ENCODE results near the gene DLX1. TPM values are rescaled to one million over a fixed set of nuclear protein-coding genes. Genes with fewer than 3 reads are reported as not detected.
A peak's percentile ranks its signal among the peaks of the same experiment; 100 is the strongest.

Gene DLX1
- total and polyA plus RNA-seq, 9 of the 15 experiments (the other 6 are each of a cell fraction or from before 2014, with no cell fraction given) = 1.9 to 26.2 (median 9.6) TPM

DNA sequence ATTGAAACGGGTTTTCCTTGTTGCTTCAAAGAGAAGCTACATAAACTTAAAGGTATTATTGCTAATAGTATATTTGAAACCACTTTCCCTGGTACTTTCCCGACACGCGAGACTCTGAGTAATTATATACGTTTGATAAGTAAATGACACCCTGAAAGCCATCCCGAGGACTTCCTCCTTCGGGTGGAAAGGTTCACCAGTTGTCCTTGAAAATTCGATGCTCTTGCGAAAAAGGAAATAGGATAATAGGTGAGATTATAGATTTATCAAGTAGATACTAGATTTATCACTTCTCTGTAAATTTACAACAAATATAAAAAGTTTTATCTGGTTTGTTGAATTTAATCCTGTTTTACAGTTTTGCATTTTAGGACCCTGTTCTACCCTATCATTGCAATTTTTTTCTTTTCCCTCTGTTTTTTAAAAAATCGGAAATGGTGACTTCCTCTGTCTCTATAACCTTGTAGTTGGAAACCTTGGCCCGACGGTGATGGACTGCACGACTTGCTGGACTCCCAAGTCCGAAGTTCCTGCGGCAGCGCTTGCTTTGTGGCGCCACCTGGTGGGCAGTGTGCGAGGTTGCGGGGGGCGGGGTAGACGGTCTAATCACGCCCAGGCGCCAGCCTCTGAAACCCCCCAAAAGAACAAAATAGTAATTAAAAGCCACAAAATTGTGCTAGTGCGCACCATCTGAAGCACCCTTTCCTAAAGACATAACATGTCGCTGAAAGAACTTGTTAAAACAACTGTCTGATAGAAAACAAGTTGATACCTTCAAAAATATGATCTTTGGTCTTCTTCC lies 18.4 kb downstream of the DLX1 start (continued):
- TF ChIP-seq HOXB6 (CRISPR knock-in tag; IDR thresholded peaks at IDR 0.05; ENCODE audit: borderline replicate concordance) (no peak), BHLHE40 (IDR thresholded peaks at IDR 0.05; ENCODE audit: low read length) (peak; percentile 46; the same call in 1 of the 2 replicates), ZNF24 (IDR thresholded peaks at IDR 0.05) (peak; percentile 54; the same call in 1 of the 2 replicates), FOXP1 (CRISPR knock-in tag; IDR thresholded peaks at IDR 0.05) (0 out of 2 replicates have a peak, but pooled peaks have one; percentile 35), SETDB1 (IDR thresholded peaks at IDR 0.05; ENCODE audit: low read length) (no peak), RFX5 (IDR thresholded peaks at IDR 0.05; ENCODE audit: low read depth, low read length) (no peak), SNRNP70 (optimal IDR thresholded peaks at IDR 0.05; ENCODE audit: low read depth, low read length) (no peak), SNIP1 (IDR thresholded peaks at IDR 0.05; ENCODE audit: low read depth) (no peak), NONO (IDR thresholded peaks at IDR 0.05; ENCODE audit: low read depth in 2 of 2, low read length in 1 of 2) (no peak), NRF1 (conservative IDR thresholded peaks at IDR 0.05 in 1 of 2, IDR thresholded peaks at IDR 0.05 in 1 of 2) (peak in 1 of 2 experiments; percentile 7; a peak in 1 of 4 replicates), ZNF217 (CRISPR knock-in tag; IDR thresholded peaks at IDR 0.05) (no peak), CTBP1 (IDR thresholded peaks at IDR 0.05; ENCODE audit: borderline replicate concordance) (peak; percentile 69), HNRNPL (IDR thresholded peaks at IDR 0.05; ENCODE audit: low read depth, low read length) (no peak), TEAD4 (IDR thresholded peaks at IDR 0.05; ENCODE audit: low read length) (peak; percentile 41; the same call in 1 of the 2 replicates), TEAD4 (CRISPR knock-in tag; IDR thresholded peaks at IDR 0.05; ENCODE audit: borderline replicate concordance) (no peak), ZNF197 (CRISPR knock-in tag; IDR thresholded peaks at IDR 0.05; ENCODE audit: low read depth) (no peak), HMGN3 (IDR thresholded peaks at IDR 0.05; ENCODE audit: borderline replicate concordance, extremely low read depth, insufficient read length, low read depth, low read length) (peak; percentile 56), PHF8 (IDR thresholded peaks at IDR 0.05; ENCODE audit: borderline replicate concordance, low read length) (no peak), SIN3A (IDR thresholded peaks at IDR 0.05; ENCODE audit: borderline replicate concordance in 2 of 2, control insufficient read depth in 1 of 2, low read depth in 2 of 2, low read length in 2 of 2) (no peak; a peak in 1 of 4 replicates), MEIS2 (IDR thresholded peaks at IDR 0.05; ENCODE audit: partially characterized antibody) (peak; percentile 6), KLF16 (IDR thresholded peaks at IDR 0.05) (peak; percentile 48; the same call in 1 of the 2 replicates), CHD4 (IDR thresholded peaks at IDR 0.05; ENCODE audit: insufficient read depth, insufficient replicate concordance, low read depth, low read length, poor library complexity, severe bottlenecking) (no peak), ZC3H8 (IDR thresholded peaks at IDR 0.05) (0 out of 2 replicates have a peak, but pooled peaks have one; percentile 24), ARNT (IDR thresholded peaks at IDR 0.05) (peak in 1 of 2 experiments; percentile 43; a peak in 2 of 4 replicates), ZNF347 (CRISPR knock-in tag; IDR thresholded peaks at IDR 0.05; ENCODE audit: low read depth) (no peak)
- TF ChIP-seq, protein P1, sequence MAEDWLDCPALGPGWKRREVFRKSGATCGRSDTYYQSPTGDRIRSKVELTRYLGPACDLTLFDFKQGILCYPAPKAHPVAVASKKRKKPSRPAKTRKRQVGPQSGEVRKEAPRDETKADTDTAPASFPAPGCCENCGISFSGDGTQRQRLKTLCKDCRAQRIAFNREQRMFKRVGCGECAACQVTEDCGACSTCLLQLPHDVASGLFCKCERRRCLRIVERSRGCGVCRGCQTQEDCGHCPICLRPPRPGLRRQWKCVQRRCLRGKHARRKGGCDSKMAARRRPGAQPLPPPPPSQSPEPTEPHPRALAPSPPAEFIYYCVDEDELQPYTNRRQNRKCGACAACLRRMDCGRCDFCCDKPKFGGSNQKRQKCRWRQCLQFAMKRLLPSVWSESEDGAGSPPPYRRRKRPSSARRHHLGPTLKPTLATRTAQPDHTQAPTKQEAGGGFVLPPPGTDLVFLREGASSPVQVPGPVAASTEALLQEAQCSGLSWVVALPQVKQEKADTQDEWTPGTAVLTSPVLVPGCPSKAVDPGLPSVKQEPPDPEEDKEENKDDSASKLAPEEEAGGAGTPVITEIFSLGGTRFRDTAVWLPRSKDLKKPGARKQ (CRISPR knock-in tag; IDR thresholded peaks at IDR 0.05) = 0 out of 2 replicates have a peak, but pooled peaks have one; percentile 12

Data from K562 (cell line).